Adrenal gland (tissue), 12 donors: ENCODE measurements around the gene RAD9A. TPM values are rescaled to one million over a fixed set of nuclear protein-coding genes. Genes with fewer than 3 reads are reported as not detected.
A peak's percentile ranks its signal among the peaks of the same experiment; 100 is the strongest.

Experiments
- DNase-seq, 7 donors: peaks; one replicate each; pipeline ENCODE4 v3.0.0-alpha.2; 2019 to 2020
- H3K27ac ChIP-seq, 5 donors: fragments of 200-600 bp; sonication (generic) in 4 of 5; 1 replicate in 3 of 5; 2 replicates in 2 of 5; pipeline versions ENCODE4 v1.5.1 to v1.8.0; 2016 to 2020; ENCODE audit warnings: mild to moderate bottlenecking in 1 of 5
- H3K27me3 ChIP-seq: fragments of 200-600 bp; 2 replicates; pipeline ENCODE4 v1.8.0; 2021
- H3K36me3 ChIP-seq, 2 donors: fragments of 200-600 bp; replicated peaks in 1 of 2; 1 replicate in 1 of 2; 2 replicates in 1 of 2; pipeline versions ENCODE4 v1.5.1 to v1.8.0; 2018 to 2022
- H3K4me1 ChIP-seq, 2 donors: fragments of 200-600 bp; replicated peaks in 1 of 2; 1 replicate in 1 of 2; 2 replicates in 1 of 2; pipeline versions ENCODE4 v1.5.1 to v1.8.0; 2018 to 2021
- H3K4me3 ChIP-seq, 4 donors: fragments of 200-600 bp; sonication (generic) in 3 of 4; one replicate each; pipeline ENCODE4 v1.5.1; 2016 to 2018
- H3K9me3 ChIP-seq, 3 donors: fragments of 200-600 bp; sonication (generic) in 1 of 3; replicated peaks in 1 of 3; 1 replicate in 2 of 3; 2 replicates in 1 of 3; pipeline versions ENCODE4 v1.5.1 to v1.8.0; 2016 to 2021
- POLR2A ChIP-seq, 2 donors: fragments of 450-650 bp; IDR thresholded peaks; one replicate each; pipeline ENCODE4 v1.6.1; 2017; ENCODE audit warnings: antibody characterized with exemption in 2 of 2, mild to moderate bottlenecking in 2 of 2, moderate library complexity in 1 of 2
- WGBS, 4 donors: extraction: QIAGEN DNeasy Blood & Tissue Kit in 2 of 4; methylation state at CpG; one replicate each; pipeline versions ENCODE4 v1.1.5 to v1.1.7; 2013 to 2017; 5-methylcytosine and 5-hydroxymethylcytosine counted together
- intact Hi-C, 2 donors: fragments of 100-400 bp; cut with DNase I; formaldehyde crosslinking; loops; one replicate each; pipeline versions ENCODE4 v1.14.1 to v1.15.0; 2022 to 2023
- polyA plus RNA-seq, 3 donors: library from polyadenylated mRNA; stranded (reverse); fragments of 200-250 nt in 2 of 3; fragments of 350-450 nt in 1 of 3; fragmentation: Illumina TruSeq in 1 of 3; extraction: RNeasy Lipid Tissue Mini Kit (QIAGEN cat#74804) in 1 of 3; gene quantifications; one replicate each; pipeline ENCODE4 v1.2.3, GENCODE V29; 2013 to 2014
- small RNA-seq, 2 donors: library from RNA; depleted of rRNA; stranded (forward); fragments of <200 nt; gene quantifications; one replicate each; pipeline ENCODE3, GENCODE V24; 2016
- total RNA-seq, 9 donors: library from RNA; depleted of rRNA in 4 of 9; stranded (reverse); fragments of >200 nt in 4 of 9; fragments of 120-200 nt in 1 of 9; fragmentation: NEBNext Ultra II Directional in 1 of 9; extraction: Animal tissue kit (Norgen Biotek cat#: 25700) in 1 of 9; gene quantifications; one replicate each; pipeline versions ENCODE4 v1.1.0 to v1.2.4, GENCODE V29; 2013 to 2023
- TF ChIP-seq, protein P1 (sequence below), 6 experiments: fragments of 450-650 bp in 4 of 6; fragments of 200-600 bp in 2 of 6; sonication (generic) in 1 of 6; IDR thresholded peaks; 1 replicate in 5 of 6; 2 replicates in 1 of 6; pipeline versions ENCODE4 v1.5.1 to v1.8.0; 2016 to 2021; ENCODE audit warnings: antibody characterized with exemption in 6 of 6, mild to moderate bottlenecking in 2 of 6, moderate library complexity in 1 of 6
- donor health status: healthy with polysubstance abuse.
- donor health status: Bipolar disorder and iron deficiency.
- donor health status: DM: yes; HTN: yes; CAD: no.
- donor health status: DM: no; HTN: no; CAD: no.
- donor health status: DM: no; HTN: no; CAD: no.
- donor health status: DM: yes; HTN: yes; CAD: no.

The RAD9A gene
- total and polyA plus RNA-seq, 12 donors = 5.4 to 57.7 (median 15.0) TPM

DNA sequence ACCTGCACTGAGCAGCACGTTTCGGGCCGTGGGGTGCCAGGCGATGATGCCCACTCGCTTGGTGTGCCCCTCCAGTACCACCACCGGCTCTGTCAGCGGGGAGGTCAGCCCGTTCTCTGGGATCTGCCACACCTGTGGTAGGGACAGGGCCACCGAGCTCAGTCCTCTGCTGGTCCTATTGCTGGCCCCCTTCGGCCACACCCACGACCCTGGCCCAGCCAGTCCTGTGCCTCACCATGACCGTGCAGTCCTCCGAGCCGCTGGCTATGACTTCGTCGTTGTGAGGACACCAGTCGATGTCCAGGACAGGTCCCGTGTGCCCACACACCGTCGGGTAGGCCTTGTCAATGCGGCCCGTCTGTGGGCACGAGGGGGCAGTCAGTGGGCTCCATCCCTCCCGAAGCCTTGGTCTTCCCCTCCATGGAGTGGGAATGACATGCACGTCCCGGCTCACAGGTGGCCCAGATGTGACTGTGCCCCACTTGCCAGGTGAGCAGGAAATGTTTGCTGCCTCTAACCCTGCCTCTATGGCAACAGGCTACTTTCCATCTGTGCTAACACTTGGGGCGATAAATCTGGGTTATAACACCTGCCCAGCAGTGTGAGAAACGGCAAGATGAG lies 50.1 kb downstream of the RAD9A start:
- peaks cover 0 to 38% of the 10 kb centered on the region in 2 donors for H3K36me3 ChIP-seq
- H3K9me3 ChIP-seq = no peaks in the 10 kb centered on the region
- TF ChIP-seq POLR2A (IDR thresholded peaks at IDR 0.05) = no peak
- TF ChIP-seq, protein P1, sequence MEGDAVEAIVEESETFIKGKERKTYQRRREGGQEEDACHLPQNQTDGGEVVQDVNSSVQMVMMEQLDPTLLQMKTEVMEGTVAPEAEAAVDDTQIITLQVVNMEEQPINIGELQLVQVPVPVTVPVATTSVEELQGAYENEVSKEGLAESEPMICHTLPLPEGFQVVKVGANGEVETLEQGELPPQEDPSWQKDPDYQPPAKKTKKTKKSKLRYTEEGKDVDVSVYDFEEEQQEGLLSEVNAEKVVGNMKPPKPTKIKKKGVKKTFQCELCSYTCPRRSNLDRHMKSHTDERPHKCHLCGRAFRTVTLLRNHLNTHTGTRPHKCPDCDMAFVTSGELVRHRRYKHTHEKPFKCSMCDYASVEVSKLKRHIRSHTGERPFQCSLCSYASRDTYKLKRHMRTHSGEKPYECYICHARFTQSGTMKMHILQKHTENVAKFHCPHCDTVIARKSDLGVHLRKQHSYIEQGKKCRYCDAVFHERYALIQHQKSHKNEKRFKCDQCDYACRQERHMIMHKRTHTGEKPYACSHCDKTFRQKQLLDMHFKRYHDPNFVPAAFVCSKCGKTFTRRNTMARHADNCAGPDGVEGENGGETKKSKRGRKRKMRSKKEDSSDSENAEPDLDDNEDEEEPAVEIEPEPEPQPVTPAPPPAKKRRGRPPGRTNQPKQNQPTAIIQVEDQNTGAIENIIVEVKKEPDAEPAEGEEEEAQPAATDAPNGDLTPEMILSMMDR (IDR thresholded peaks at IDR 0.05) = no peak
- peak overlapping the region in 1 of 5 donors; percentile 98 for H3K27ac ChIP-seq
- H3K4me1 ChIP-seq = peaks cover 0 to 23% of the 10 kb centered on the region in 2 donors
- 86 to 89% (median 88%) methylated on average over 11 to 28 of the region's 28 CpGs for WGBS, 4 donors
- intact Hi-C loops = no loop called here
- no peak for DNase-seq
- no peaks in the 10 kb centered on the region for H3K27me3 ChIP-seq
- no peak overlapping the region for H3K4me3 ChIP-seq

DNA sequence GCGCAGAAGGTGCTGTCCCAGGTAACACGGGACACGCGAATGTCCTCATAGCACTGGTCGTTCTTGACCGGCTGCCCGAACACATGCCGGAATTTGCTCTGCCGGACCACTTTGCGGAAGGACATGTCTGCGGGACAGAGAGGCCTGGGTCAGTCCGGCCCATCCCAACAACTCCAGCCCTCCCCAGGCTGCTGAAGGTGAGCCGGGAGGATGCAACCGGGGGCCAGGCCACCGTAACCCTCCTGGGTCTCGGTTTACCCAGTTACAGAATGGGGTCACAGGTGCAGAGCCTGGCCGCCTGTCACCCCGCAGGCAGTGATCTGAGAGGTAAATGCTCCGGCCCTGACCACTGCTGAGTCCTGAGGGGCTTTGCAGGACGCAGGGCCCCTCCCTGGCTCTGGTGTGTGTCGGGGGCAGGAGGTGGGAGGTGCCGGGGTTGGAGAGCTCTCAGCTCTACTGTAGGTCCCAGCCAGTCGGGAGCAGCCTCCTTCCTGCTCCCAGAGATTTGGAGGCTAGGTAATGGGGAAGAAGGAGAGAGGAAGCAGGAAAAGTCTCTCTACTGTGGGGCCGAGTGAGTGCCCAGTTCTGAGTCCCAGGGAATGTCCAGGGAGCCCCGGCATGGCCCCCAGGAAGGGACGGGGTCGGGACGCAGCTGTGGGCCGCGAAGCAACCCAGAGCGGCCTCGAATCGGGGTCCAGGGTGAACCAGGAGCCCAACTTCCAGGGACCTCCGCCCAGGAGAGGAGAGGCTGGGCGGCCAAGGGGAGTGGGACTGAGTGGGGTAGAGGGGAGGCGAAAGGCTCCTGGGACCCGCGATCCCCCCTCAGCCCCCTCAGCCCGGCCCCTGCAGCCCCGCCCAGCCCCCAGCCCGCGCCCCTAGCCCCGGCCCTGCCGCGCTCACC lies 51.0 kb downstream of the RAD9A start:
- intact Hi-C loops = no loop called here
- H3K9me3 ChIP-seq = no peaks in the 10 kb centered on the region
- peak overlapping the region; percentile 39 to 98 (median 91) for H3K27ac ChIP-seq
- no peak for DNase-seq
- TF ChIP-seq POLR2A (IDR thresholded peaks at IDR 0.05) = no peak
- TF ChIP-seq, protein P1 (IDR thresholded peaks at IDR 0.05) = no peak
- no peaks in the 10 kb centered on the region for H3K27me3 ChIP-seq
- peaks cover 0 to 32% of the 10 kb centered on the region in 2 donors for H3K36me3 ChIP-seq
- H3K4me3 ChIP-seq = peak overlapping the region; percentile 11 to 94 (median 52)
- 0 to 38% (median 23%) methylated on average over 8 to 45 of the region's 45 CpGs for WGBS, 4 donors
- peaks cover 0 to 23% of the 10 kb centered on the region in 2 donors for H3K4me1 ChIP-seq

DNA sequence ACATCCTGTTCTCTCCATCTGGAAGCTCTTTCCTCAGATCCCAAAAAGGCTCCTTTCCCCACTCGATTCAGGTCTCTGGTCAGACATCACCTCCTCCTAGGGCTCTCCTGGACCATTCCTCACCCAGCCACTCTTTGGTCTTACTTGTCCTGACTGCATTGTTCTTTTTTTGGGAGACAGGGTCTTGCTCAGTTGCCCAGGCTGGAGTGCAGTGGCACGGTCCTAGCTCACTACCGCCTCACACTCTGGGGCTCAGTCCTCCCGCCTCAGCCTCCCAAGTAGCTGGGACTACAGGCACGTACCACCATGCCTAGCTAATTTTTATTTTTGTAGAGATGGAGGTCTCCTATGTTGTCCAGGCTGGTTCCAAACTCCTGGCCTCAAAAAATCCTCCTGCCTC lies 53.7 kb downstream of the RAD9A start:
- Histone ChIP-seq H3K27ac (no peak overlapping the region), H3K4me3 (no peak overlapping the region), H3K9me3 (no peaks in the 10 kb centered on the region), H3K36me3 (peaks cover 0 to 14% of the 10 kb centered on the region in 2 donors), H3K4me1 (peaks cover 0 to 16% of the 10 kb centered on the region in 2 donors), H3K27me3 (no peaks in the 10 kb centered on the region)
- intact Hi-C loops = no loop called here
- 79 to 89% (median 85%) methylated on average over 5 of the region's 5 CpGs for WGBS, 4 donors
- no peak for DNase-seq
- TF ChIP-seq, protein P1 (IDR thresholded peaks at IDR 0.05) = no peak
- TF ChIP-seq POLR2A (IDR thresholded peaks at IDR 0.05) = no peak

Small RNA genes lying within 50 kb of the gene (small RNA-seq; reads per million reads assigned to genes)
- gene RN7SKP239 (0 reads per million in 2 donors), gene RNU6-1238P (0 reads per million in 2 donors)

Other genes with a start within 250 kb of the RAD9A start
- 10 to 100 TPM; 32.2 to 73.7 (median 59.0) TPM for gene GRK2, start 125.5 kb upstream of the RAD9A start, total RNA-seq
- gene GRK2, start 125.5 kb upstream of the RAD9A start, polyA plus RNA-seq = 100 to 1,000 TPM in 1 of 3 donors, 10 to 100 TPM in 2; 26.4 to 159 (median 71.3) TPM
- 10 to 100 TPM in 8 of 9 donors, 1 to 10 TPM in 1; 9.2 to 52.9 (median 38.6) TPM for gene ANKRD13D, start 102.7 kb upstream of the RAD9A start, total RNA-seq
- 100 to 1,000 TPM in 1 of 3 donors, 10 to 100 TPM in 1, 1 to 10 TPM in 1; 8.7 to 205 (median 99.8) TPM for gene ANKRD13D, start 102.7 kb upstream of the RAD9A start, polyA plus RNA-seq
- gene SSH3, start 88.5 kb upstream of the RAD9A start, total RNA-seq = 10 to 100 TPM in 8 of 9 donors, 1 to 10 TPM in 1; 5.7 to 31.2 (median 25.0) TPM
- 10 to 100 TPM in 2 of 3 donors, 1 to 10 TPM in 1; 4.2 to 35.2 (median 21.8) TPM for gene SSH3, start 88.5 kb upstream of the RAD9A start, polyA plus RNA-seq
- gene POLD4, start 38.4 kb upstream of the RAD9A start, total RNA-seq = 100 to 1,000 TPM in 4 of 9 donors, 10 to 100 TPM in 5; 60.5 to 166 (median 89.8) TPM
- 100 to 1,000 TPM in 2 of 3 donors, 10 to 100 TPM in 1; 13.0 to 130 (median 110) TPM for gene POLD4, start 38.4 kb upstream of the RAD9A start, polyA plus RNA-seq
- 10 to 100 TPM in 1 of 9 donors, 1 to 10 TPM in 5, under 1 TPM in 3; 0.17 to 11.7 (median 2.9) TPM for gene CLCF1, start 18.4 kb upstream of the RAD9A start, total RNA-seq
- gene CLCF1, start 18.4 kb upstream of the RAD9A start, polyA plus RNA-seq = 10 to 100 TPM in 1 of 3 donors, 1 to 10 TPM in 2; 2.8 to 16.1 (median 5.6) TPM
- gene PPP1CA, start 9.9 kb downstream of the RAD9A start, total RNA-seq = 100 to 1,000 TPM; 126 to 289 (median 168) TPM
- gene PPP1CA, start 9.9 kb downstream of the RAD9A start, polyA plus RNA-seq = 100 to 1,000 TPM; 105 to 140 (median 116) TPM
- gene TBC1D10C, start 12.1 kb downstream of the RAD9A start, total RNA-seq = 1 to 10 TPM in 6 of 9 donors, under 1 TPM in 2, not detected in 1; 0.28 to 9.1 (median 3.6) TPM
- gene TBC1D10C, start 12.1 kb downstream of the RAD9A start, polyA plus RNA-seq = 10 to 100 TPM in 1 of 3 donors, 1 to 10 TPM in 1, under 1 TPM in 1; 0.35 to 16.5 (median 4.6) TPM
- under 1 TPM in 8 of 9 donors, not detected in 1; 0.10 to 0.80 (median 0.30) TPM for gene CARNS1, start 23.7 kb downstream of the RAD9A start, total RNA-seq
- gene CARNS1, start 23.7 kb downstream of the RAD9A start, polyA plus RNA-seq = under 1 TPM; 0.37 to 0.56 (median 0.51) TPM
- gene RPS6KB2, start 36.5 kb downstream of the RAD9A start, total RNA-seq = 10 to 100 TPM; 37.4 to 96.6 (median 47.0) TPM
- 100 to 1,000 TPM in 1 of 3 donors, 10 to 100 TPM in 2; 36.6 to 111 (median 78.6) TPM for gene RPS6KB2, start 36.5 kb downstream of the RAD9A start, polyA plus RNA-seq
- 1 to 10 TPM; 1.2 to 7.5 (median 3.9) TPM for gene PTPRCAP, start 45.7 kb downstream of the RAD9A start, total RNA-seq
- gene PTPRCAP, start 45.7 kb downstream of the RAD9A start, polyA plus RNA-seq = 10 to 100 TPM in 1 of 3 donors, 1 to 10 TPM in 1, under 1 TPM in 1; 0.57 to 13.4 (median 8.0) TPM
- gene CORO1B, start 51.5 kb downstream of the RAD9A start, total RNA-seq = 100 to 1,000 TPM in 5 of 9 donors, 10 to 100 TPM in 4; 65.1 to 142 (median 102) TPM
- 100 to 1,000 TPM in 2 of 3 donors, 10 to 100 TPM in 1; 28.9 to 159 (median 141) TPM for gene CORO1B, start 51.5 kb downstream of the RAD9A start, polyA plus RNA-seq
- gene GPR152, start 60.7 kb downstream of the RAD9A start, total RNA-seq = under 1 TPM in 1 of 9 donors, not detected in 8; 0.18 TPM
- not detected for gene GPR152, start 60.7 kb downstream of the RAD9A start, polyA plus RNA-seq
- gene CABP4, start 63.4 kb downstream of the RAD9A start, total RNA-seq = 1 to 10 TPM in 5 of 9 donors, under 1 TPM in 3, not detected in 1; 0.28 to 3.8 (median 1.5) TPM
- 1 to 10 TPM in 2 of 3 donors, under 1 TPM in 1; 0.31 to 2.1 (median 1.1) TPM for gene CABP4, start 63.4 kb downstream of the RAD9A start, polyA plus RNA-seq
- gene TMEM134, start 77.3 kb downstream of the RAD9A start, total RNA-seq = 100 to 1,000 TPM in 3 of 9 donors, 10 to 100 TPM in 6; 32.3 to 257 (median 96.8) TPM
- gene TMEM134, start 77.3 kb downstream of the RAD9A start, polyA plus RNA-seq = 100 to 1,000 TPM in 2 of 3 donors, 10 to 100 TPM in 1; 15.5 to 103 (median 102) TPM
- 100 to 1,000 TPM in 2 of 9 donors, 10 to 100 TPM in 7; 62.0 to 114 (median 74.1) TPM for gene AIP, start 91.0 kb downstream of the RAD9A start, total RNA-seq
- 100 to 1,000 TPM in 2 of 3 donors, 10 to 100 TPM in 1; 35.3 to 152 (median 119) TPM for gene AIP, start 91.0 kb downstream of the RAD9A start, polyA plus RNA-seq
- gene PITPNM1, start 113.4 kb downstream of the RAD9A start, total RNA-seq = 100 to 1,000 TPM in 1 of 9 donors, 10 to 100 TPM in 8; 16.4 to 146 (median 45.1) TPM
- 10 to 100 TPM; 42.6 to 70.9 (median 62.1) TPM for gene PITPNM1, start 113.4 kb downstream of the RAD9A start, polyA plus RNA-seq
- 100 to 1,000 TPM in 1 of 9 donors, 10 to 100 TPM in 8; 34.0 to 218 (median 50.4) TPM for gene CDK2AP2, start 116.2 kb downstream of the RAD9A start, total RNA-seq
- 100 to 1,000 TPM in 1 of 3 donors, 10 to 100 TPM in 2; 55.4 to 110 (median 85.6) TPM for gene CDK2AP2, start 116.2 kb downstream of the RAD9A start, polyA plus RNA-seq
- not detected for gene CABP2, start 131.5 kb downstream of the RAD9A start, total RNA-seq
- not detected for gene CABP2, start 131.5 kb downstream of the RAD9A start, polyA plus RNA-seq
- gene GSTP1, start 191.8 kb downstream of the RAD9A start, total RNA-seq = 1,000 to 10,000 TPM in 1 of 9 donors, 100 to 1,000 TPM in 8; 332 to 1,325 (median 444) TPM
- 100 to 1,000 TPM; 267 to 762 (median 466) TPM for gene GSTP1, start 191.8 kb downstream of the RAD9A start, polyA plus RNA-seq
- gene NDUFV1, start 214.9 kb downstream of the RAD9A start, total RNA-seq = 100 to 1,000 TPM; 176 to 439 (median 297) TPM
- gene NDUFV1, start 214.9 kb downstream of the RAD9A start, polyA plus RNA-seq = 100 to 1,000 TPM in 2 of 3 donors, 10 to 100 TPM in 1; 84.2 to 231 (median 227) TPM
- gene NUDT8, start 238.0 kb downstream of the RAD9A start, total RNA-seq = 10 to 100 TPM in 2 of 9 donors, 1 to 10 TPM in 7; 2.4 to 40.6 (median 7.2) TPM
- 10 to 100 TPM in 1 of 3 donors, 1 to 10 TPM in 2; 1.9 to 14.0 (median 8.0) TPM for gene NUDT8, start 238.0 kb downstream of the RAD9A start, polyA plus RNA-seq
- gene TBX10, start 247.8 kb downstream of the RAD9A start, total RNA-seq = not detected
- not detected for gene TBX10, start 247.8 kb downstream of the RAD9A start, polyA plus RNA-seq